T-helper 1 cell treated with Interleukin-12 subunit alpha and Interleukin-12 subunit beta and Interleukin-4 antibody, amounts not matched to agents 30 ng/mL and 1 ng/mL, for 36 hours (primary cell): ENCODE results near the gene ETV7. TPM values are rescaled to one million over a fixed set of nuclear protein-coding genes. Genes with fewer than 3 reads are reported as not detected.

Experiments
- intact Hi-C: fragments of 100-400 bp; cut with micrococcal nuclease; formaldehyde crosslinking; loops from one replicate; pipeline ENCODE4 v1.15.1; 2024
- total RNA-seq: library from RNA; stranded (reverse); gene quantifications from 2 replicates; pipeline ENCODE4 v1.2.3, GENCODE V29; 2022

Gene ETV7
- total RNA-seq, 1 donor from 2014 or later, result 10.0 TPM

GRCh38 chr6:36324715-36325114 is 62.8 kb downstream of the ETV7 start:
- intact Hi-C loops, result no loop called here

GRCh38 chr6:36324191-36324590 is 63.3 kb downstream of the ETV7 start:
- intact Hi-C loops, result no loop called here

- intact Hi-C loops, result no loop called here
Measured at GRCh38 chr6:36323062-36323461, 64.4 kb downstream of the ETV7 start.

- intact Hi-C loops, result no loop called here
Measured at GRCh38 chr6:36322591-36322990, 64.9 kb downstream of the ETV7 start.

GRCh38 chr6:36320475-36320874 is 67.0 kb downstream of the ETV7 start:
- intact Hi-C loops, result no loop called here

- intact Hi-C loops, result no loop called here
Measured at GRCh38 chr6:36319821-36320220, 67.6 kb downstream of the ETV7 start.

GRCh38 chr6:36319436-36319762 is 68.1 kb downstream of the ETV7 start:
- intact Hi-C loops, result no loop called here

- intact Hi-C loops, result no loop called here
Measured at GRCh38 chr6:36318690-36319435, 68.6 kb downstream of the ETV7 start.

GRCh38 chr6:36317623-36318022 is 69.8 kb downstream of the ETV7 start:
- intact Hi-C loops, result no loop called here

Other genes starting within 250 kb of the ETV7 start
- 23.3 and 23.8 TPM in 2 replicates for gene BRPF3, start 190.9 kb downstream of the ETV7 start, total RNA-seq
- not detected in 2 replicates for gene PNPLA1, start 117.6 kb downstream of the ETV7 start, total RNA-seq
- 0.10 TPM in 1 of 2 replicates, not detected in the other for gene BNIP5, start 50.8 kb downstream of the ETV7 start, total RNA-seq
- gene PXT1, start 55.2 kb upstream of the ETV7 start, total RNA-seq, result 0.22 and 0.25 TPM in 2 replicates
- gene KCTD20, start 55.3 kb upstream of the ETV7 start, total RNA-seq, result 61.4 and 62.4 TPM in 2 replicates
- gene STK38, start 159.8 kb upstream of the ETV7 start, total RNA-seq, result 78.5 and 79.2 TPM in 2 replicates
- 393 and 412 TPM in 2 replicates for gene SRSF3, start 206.7 kb upstream of the ETV7 start, total RNA-seq